Esophagus squamous epithelium (tissue), 4 donors: Measurements from ENCODE around the gene ITPR2.

Experiments
- POLR2A ChIP-seq, 4 donors: fragments of 450-650 bp; IDR thresholded peaks; one replicate each; pipeline ENCODE4 v1.6.1; 2017; ENCODE audit warnings: antibody characterized with exemption in 4 of 4, mild to moderate bottlenecking in 4 of 4, moderate library complexity in 3 of 4
- TF ChIP-seq, protein P1 (sequence below), 6 experiments: fragments of 450-650 bp in 4 of 6; fragments of 200-600 bp in 2 of 6; sonication (generic) in 2 of 6; IDR thresholded peaks; one replicate each; pipeline ENCODE4 v1.5.1; 2016 to 2019; ENCODE audit warnings: antibody characterized with exemption in 6 of 6, mild to moderate bottlenecking in 4 of 6, moderate library complexity in 4 of 6

DNA sequence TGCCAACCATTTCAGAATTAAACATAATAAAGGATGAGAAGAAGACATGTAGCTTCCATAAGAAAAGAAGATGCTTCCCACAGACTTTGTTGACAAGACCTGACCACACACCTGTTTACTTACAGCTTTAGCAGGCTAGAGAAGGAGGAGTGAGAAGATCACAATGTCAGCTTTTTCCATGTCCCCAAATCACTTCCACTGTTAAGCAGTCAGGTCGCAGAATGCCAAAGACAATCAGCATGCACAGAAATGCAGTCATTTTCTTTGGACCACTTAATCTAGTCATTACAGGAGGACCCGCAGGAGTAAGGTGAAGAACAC, 322.7 kb downstream of the ITPR2 start:
- TF ChIP-seq POLR2A (IDR thresholded peaks at IDR 0.05): no peak
- TF ChIP-seq, protein P1, sequence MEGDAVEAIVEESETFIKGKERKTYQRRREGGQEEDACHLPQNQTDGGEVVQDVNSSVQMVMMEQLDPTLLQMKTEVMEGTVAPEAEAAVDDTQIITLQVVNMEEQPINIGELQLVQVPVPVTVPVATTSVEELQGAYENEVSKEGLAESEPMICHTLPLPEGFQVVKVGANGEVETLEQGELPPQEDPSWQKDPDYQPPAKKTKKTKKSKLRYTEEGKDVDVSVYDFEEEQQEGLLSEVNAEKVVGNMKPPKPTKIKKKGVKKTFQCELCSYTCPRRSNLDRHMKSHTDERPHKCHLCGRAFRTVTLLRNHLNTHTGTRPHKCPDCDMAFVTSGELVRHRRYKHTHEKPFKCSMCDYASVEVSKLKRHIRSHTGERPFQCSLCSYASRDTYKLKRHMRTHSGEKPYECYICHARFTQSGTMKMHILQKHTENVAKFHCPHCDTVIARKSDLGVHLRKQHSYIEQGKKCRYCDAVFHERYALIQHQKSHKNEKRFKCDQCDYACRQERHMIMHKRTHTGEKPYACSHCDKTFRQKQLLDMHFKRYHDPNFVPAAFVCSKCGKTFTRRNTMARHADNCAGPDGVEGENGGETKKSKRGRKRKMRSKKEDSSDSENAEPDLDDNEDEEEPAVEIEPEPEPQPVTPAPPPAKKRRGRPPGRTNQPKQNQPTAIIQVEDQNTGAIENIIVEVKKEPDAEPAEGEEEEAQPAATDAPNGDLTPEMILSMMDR (IDR thresholded peaks at IDR 0.05): no peak
